ENCODE results near the gene ZDHHC7. TPM values are rescaled to one million over a fixed set of nuclear protein-coding genes. Genes with fewer than 3 reads are reported as not detected.

The ZDHHC7 gene
- total and polyA plus RNA-seq, 11 donors = 12.0 to 66.7 (median 43.9) TPM

GRCh38 chr16:85031451-85031850 is 20.1 kb upstream of the ZDHHC7 start:
- H3K4me3 ChIP-seq = no peak overlapping the region
- ATAC-seq (no peak), DNase-seq (no peak)
- intact Hi-C loops (cut with DNase I) = no loop called here
- H3K4me1 ChIP-seq = peaks cover 3 to 38% (median 15%) of the 10 kb centered on the region in 12 donors
- H3K27ac ChIP-seq = no peak overlapping the region
- WGBS, 4 donors = 77 to 85% (median 78%) methylated on average over 5 of the region's 5 CpGs
- peaks cover 0 to 15% (median 0%) of the 10 kb centered on the region in 9 donors for H3K36me3 ChIP-seq
- TF ChIP-seq CTCF (IDR thresholded peaks at IDR 0.05) = no peak
- no peak for TF ChIP-seq POLR2A (IDR thresholded peaks at IDR 0.05)
- H3K9me3 ChIP-seq = no peaks in the 10 kb centered on the region
- H3K27me3 ChIP-seq = no peaks in the 10 kb centered on the region

GRCh38 chr16:85029981-85030401 is 18.7 kb upstream of the ZDHHC7 start:
- peak overlapping the region in 6 of 12 donors; percentile 17 to 92 (median 83) for H3K27ac ChIP-seq
- peaks cover 0 to 15% (median 0%) of the 10 kb centered on the region in 9 donors for H3K36me3 ChIP-seq
- ATAC-seq (peak in 3 of 4 donors; percentile 1 to 17 (median 6)), DNase-seq (peak in 2 of 5 donors; percentile 44 to 47)
- H3K4me3 ChIP-seq = peak overlapping the region in 2 of 12 donors; percentile 55 to 80
- H3K27me3 ChIP-seq = no peaks in the 10 kb centered on the region
- intact Hi-C loops (cut with DNase I) = loop anchor here in 2 of 10 donors (2.0 to 5.0 kb wide), 2 partner anchors 57 kb away; no protein-coding TSS in a partner anchor
- H3K9me3 ChIP-seq = no peaks in the 10 kb centered on the region
- no peak for TF ChIP-seq POLR2A (IDR thresholded peaks at IDR 0.05)
- TF ChIP-seq CTCF (IDR thresholded peaks at IDR 0.05) = no peak
- 69 to 78% (median 71%) methylated on average over 16 of the region's 16 CpGs for WGBS, 4 donors
- H3K4me1 ChIP-seq = peaks cover 3 to 48% (median 15%) of the 10 kb centered on the region in 12 donors

GRCh38 chr16:85029408-85029784 is 18.1 kb upstream of the ZDHHC7 start:
- WGBS, 4 donors = 37 to 60% (median 45%) methylated on average over 4 of the region's 4 CpGs
- Histone ChIP-seq H3K27ac (peak overlapping the region in 10 of 12 donors; percentile 17 to 92 (median 79)), H3K9me3 (no peaks in the 10 kb centered on the region), H3K36me3 (peaks cover 0 to 15% (median 0%) of the 10 kb centered on the region in 9 donors), H3K27me3 (no peaks in the 10 kb centered on the region), H3K4me3 (peak overlapping the region in 8 of 12 donors; percentile 55 to 98 (median 83)), H3K4me1 (peaks cover 3 to 49% (median 15%) of the 10 kb centered on the region in 12 donors)
- intact Hi-C loops (cut with DNase I) = loop anchor here in 2 of 10 donors (2.0 to 5.0 kb wide), 2 partner anchors 57 to 58 kb away; no protein-coding TSS in a partner anchor
- no peak for DNase-seq
- TF ChIP-seq CTCF (IDR thresholded peaks at IDR 0.05) = no peak
- TF ChIP-seq POLR2A (IDR thresholded peaks at IDR 0.05) = no peak
- peak in 2 of 4 donors; percentile 27 to 29 for ATAC-seq

- DNase-seq (peak in 3 of 5 donors; percentile 30 to 55 (median 54)), ATAC-seq (peak in 3 of 4 donors; percentile 20 to 45 (median 23))
- WGBS, 4 donors = 34 to 40% (median 37%) methylated on average over 17 of the region's 17 CpGs
- Histone ChIP-seq H3K4me3 (peak overlapping the region; percentile 55 to 98 (median 80)), H3K36me3 (peaks cover 0 to 15% (median 0%) of the 10 kb centered on the region in 9 donors), H3K27ac (peak overlapping the region in 11 of 12 donors; percentile 17 to 92 (median 80)), H3K4me1 (peaks cover 3 to 49% (median 15%) of the 10 kb centered on the region in 12 donors), H3K27me3 (no peaks in the 10 kb centered on the region), H3K9me3 (no peaks in the 10 kb centered on the region)
- no peak for TF ChIP-seq POLR2A (IDR thresholded peaks at IDR 0.05)
- TF ChIP-seq CTCF (IDR thresholded peaks at IDR 0.05) = no peak
- intact Hi-C loops (cut with DNase I) = loop anchor here in 2 of 10 donors (2.0 to 5.0 kb wide), 2 partner anchors 58 kb away; no protein-coding TSS in a partner anchor
Observed at GRCh38 chr16:85028685-85029407, 17.5 kb upstream of the ZDHHC7 start.

All from heart left ventricle (tissue), 16 donors.